Measurements from ENCODE around the gene MRPL16.

DNA sequence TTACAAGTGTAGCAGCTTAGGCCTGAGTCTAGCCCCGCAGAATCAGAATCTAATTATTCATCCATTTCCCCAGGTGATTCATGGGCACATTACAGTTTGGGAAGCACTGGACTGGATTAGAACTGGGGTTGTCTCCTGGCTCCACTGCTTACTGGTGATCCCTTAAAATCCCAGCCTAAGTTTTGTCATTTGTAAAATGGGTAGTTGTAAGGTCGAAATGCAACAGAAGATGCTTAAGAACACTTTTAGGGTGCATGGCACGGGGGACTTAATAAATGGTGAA, 54.1 kb downstream of the MRPL16 start:
- TF ChIP-seq, protein P1, sequence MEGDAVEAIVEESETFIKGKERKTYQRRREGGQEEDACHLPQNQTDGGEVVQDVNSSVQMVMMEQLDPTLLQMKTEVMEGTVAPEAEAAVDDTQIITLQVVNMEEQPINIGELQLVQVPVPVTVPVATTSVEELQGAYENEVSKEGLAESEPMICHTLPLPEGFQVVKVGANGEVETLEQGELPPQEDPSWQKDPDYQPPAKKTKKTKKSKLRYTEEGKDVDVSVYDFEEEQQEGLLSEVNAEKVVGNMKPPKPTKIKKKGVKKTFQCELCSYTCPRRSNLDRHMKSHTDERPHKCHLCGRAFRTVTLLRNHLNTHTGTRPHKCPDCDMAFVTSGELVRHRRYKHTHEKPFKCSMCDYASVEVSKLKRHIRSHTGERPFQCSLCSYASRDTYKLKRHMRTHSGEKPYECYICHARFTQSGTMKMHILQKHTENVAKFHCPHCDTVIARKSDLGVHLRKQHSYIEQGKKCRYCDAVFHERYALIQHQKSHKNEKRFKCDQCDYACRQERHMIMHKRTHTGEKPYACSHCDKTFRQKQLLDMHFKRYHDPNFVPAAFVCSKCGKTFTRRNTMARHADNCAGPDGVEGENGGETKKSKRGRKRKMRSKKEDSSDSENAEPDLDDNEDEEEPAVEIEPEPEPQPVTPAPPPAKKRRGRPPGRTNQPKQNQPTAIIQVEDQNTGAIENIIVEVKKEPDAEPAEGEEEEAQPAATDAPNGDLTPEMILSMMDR (IDR thresholded peaks at IDR 0.05; ENCODE audit: borderline replicate concordance, extremely low read depth, low read length, poor library complexity, severe bottlenecking): no peak
- no peak for TF ChIP-seq EZH2 (IDR thresholded peaks at IDR 0.05; ENCODE audit: borderline replicate concordance, low read depth, low read length, severe bottlenecking)

Data from DND-41 (cell line).